ENCODE data around the gene CERK. TPM values are rescaled to one million over a fixed set of nuclear protein-coding genes. Genes with fewer than 3 reads are reported as not detected.
A peak's percentile ranks its signal among the peaks of the same experiment; 100 is the strongest.

CERK gene
- total RNA-seq, 1 donor from 2014 or later, result 102 TPM

- Mint-ChIP-seq H3K27ac (ENCODE audit: unreplicated experiment) (peak overlapping the region; percentile 60), H3K4me1 (peaks cover 18% of the 10 kb centered on the region), H3K9me3 (no peaks in the 10 kb centered on the region), H3K27me3 (ENCODE audit: low read depth) (no peaks in the 10 kb centered on the region), H3K4me3 (peak overlapping the region; percentile 50), H3K36me3 (ENCODE audit: low read depth) (peaks cover 10% of the 10 kb centered on the region)
- no peak for DNase-seq (ENCODE audit: low read depth, low spot score)
- no peak for TF ChIP-seq CTCF (conservative IDR thresholded peaks at IDR 0.05)
These were observed 43.5 kb downstream of the CERK start for GRCh38 chr22:46694416-46695170.

DNA sequence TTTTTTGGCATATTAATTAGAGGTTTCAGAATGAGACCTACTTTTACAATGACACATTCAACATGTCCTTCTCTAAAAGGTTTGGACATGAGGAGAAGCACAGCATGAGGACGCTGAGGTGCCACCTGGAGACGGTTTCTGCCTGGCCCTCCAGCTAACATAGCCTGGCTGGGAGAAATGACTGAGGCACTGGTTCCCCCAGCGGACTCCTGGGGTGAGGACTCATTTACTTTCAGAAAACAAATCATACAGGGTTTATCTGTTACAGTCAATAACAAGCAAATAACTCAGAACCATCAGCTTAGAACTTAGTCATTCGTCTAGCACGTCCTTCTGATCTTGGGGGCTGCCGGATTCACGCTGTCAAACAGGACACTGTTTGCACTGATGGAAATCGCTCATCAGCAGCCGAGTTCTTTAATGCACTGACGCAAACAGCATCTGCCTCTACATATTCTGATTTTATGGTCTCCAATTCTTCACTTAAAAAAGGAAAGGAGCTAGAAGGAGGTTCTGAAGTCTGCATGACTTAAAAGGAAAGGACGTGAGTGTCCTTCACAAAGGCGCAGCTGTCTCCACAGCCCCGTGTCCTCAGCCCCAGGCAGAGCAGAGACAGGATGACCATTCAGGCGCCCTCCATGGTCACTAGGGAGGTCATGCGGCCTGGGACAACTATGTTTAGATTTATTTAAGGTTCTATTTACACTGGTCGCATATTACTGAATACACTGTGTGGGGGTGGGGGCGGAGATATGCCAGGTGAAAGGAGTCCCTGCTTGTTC is 44.2 kb downstream of the CERK start:
- Mint-ChIP-seq H3K36me3 (ENCODE audit: low read depth) (peaks cover 8% of the 10 kb centered on the region), H3K4me3 (peak overlapping the region; percentile 50), H3K27ac (ENCODE audit: unreplicated experiment) (no peak overlapping the region), H3K27me3 (ENCODE audit: low read depth) (no peaks in the 10 kb centered on the region), H3K4me1 (peaks cover 18% of the 10 kb centered on the region), H3K9me3 (no peaks in the 10 kb centered on the region)
- no peak for TF ChIP-seq CTCF (conservative IDR thresholded peaks at IDR 0.05)
- DNase-seq (ENCODE audit: low read depth, low spot score), result no peak

- Mint-ChIP-seq H3K9me3 (no peaks in the 10 kb centered on the region), H3K4me3 (no peak overlapping the region), H3K27ac (ENCODE audit: unreplicated experiment) (no peak overlapping the region), H3K36me3 (ENCODE audit: low read depth) (peaks cover 10% of the 10 kb centered on the region), H3K27me3 (ENCODE audit: low read depth) (no peaks in the 10 kb centered on the region), H3K4me1 (peaks cover 18% of the 10 kb centered on the region)
- no peak for DNase-seq (ENCODE audit: low read depth, low spot score)
- no peak for TF ChIP-seq CTCF (conservative IDR thresholded peaks at IDR 0.05)
These were observed 46.5 kb downstream of the CERK start for GRCh38 chr22:46691571-46691970.

- H3K36me3 Mint-ChIP-seq (ENCODE audit: low read depth), result peaks cover 15% of the 10 kb centered on the region
These were observed 47.9 kb downstream of the CERK start for GRCh38 chr22:46690146-46690545.

DNA sequence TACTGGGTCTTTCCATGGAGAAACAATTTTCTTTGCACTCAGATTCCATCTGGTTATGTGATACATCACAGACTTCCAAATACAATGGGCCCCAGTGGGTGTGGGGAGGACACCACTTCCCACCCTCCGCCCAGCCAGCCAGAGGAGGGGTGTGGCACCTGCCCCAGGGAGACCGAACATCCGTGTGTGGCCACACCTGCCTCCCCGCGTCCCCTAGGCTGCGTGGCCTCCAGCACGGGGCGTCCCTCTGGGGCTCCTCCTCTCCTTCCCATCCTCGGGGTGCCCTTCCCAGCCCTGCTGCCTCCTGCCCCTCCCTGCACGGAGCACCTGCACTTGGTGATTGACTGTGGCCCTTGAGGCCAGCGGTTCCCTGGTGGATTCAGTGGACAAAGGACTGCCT is 49.1 kb downstream of the CERK start:
- TF ChIP-seq CTCF (conservative IDR thresholded peaks at IDR 0.05), result no peak
- H3K36me3 Mint-ChIP-seq (ENCODE audit: low read depth), result peaks cover 15% of the 10 kb centered on the region
- no peaks in the 10 kb centered on the region for H3K9me3 Mint-ChIP-seq
- no peak overlapping the region for H3K27ac Mint-ChIP-seq (ENCODE audit: unreplicated experiment)
- DNase-seq (ENCODE audit: low read depth, low spot score), result no peak
- peaks cover 5% of the 10 kb centered on the region for H3K4me1 Mint-ChIP-seq
- no peak overlapping the region for H3K4me3 Mint-ChIP-seq
- no peaks in the 10 kb centered on the region for H3K27me3 Mint-ChIP-seq (ENCODE audit: low read depth)

More at GRCh38 chr22:46690146-46690545, 47.9 kb downstream of the CERK start:
- H3K4me1 Mint-ChIP-seq, result peaks cover 17% of the 10 kb centered on the region
- DNase-seq (ENCODE audit: low read depth, low spot score), result no peak
- TF ChIP-seq CTCF (conservative IDR thresholded peaks at IDR 0.05), result no peak
- no peak overlapping the region for H3K4me3 Mint-ChIP-seq
- no peaks in the 10 kb centered on the region for H3K9me3 Mint-ChIP-seq
- H3K27ac Mint-ChIP-seq (ENCODE audit: unreplicated experiment), result no peak overlapping the region
- no peaks in the 10 kb centered on the region for H3K27me3 Mint-ChIP-seq (ENCODE audit: low read depth)

All from neural crest cell (in vitro differentiated cells).